Measurements from ENCODE around the gene GMFB. TPM values are rescaled to one million over a fixed set of nuclear protein-coding genes. Genes with fewer than 3 reads are reported as not detected.

The GMFB gene
- total and polyA plus RNA-seq, 2 experiments from 2014 or later = 56.5 to 88.3 TPM

- Histone ChIP-seq H3K79me2 (replicated peaks; ENCODE audit: insufficient read depth) (peaks cover 94% of the 10 kb centered on the region), H3F3A (replicated peaks; ENCODE audit: low read depth) (no peaks in the 10 kb centered on the region), H3K4me1 (ENCODE audit: insufficient read depth) (no peaks in the 10 kb centered on the region), H3K27ac (ENCODE audit: low read depth) (no peak overlapping the region), H3K4me2 (no peak overlapping the region), H4K20me1 (replicated peaks; ENCODE audit: insufficient read depth) (peaks cover 10% of the 10 kb centered on the region; the same call in 1 of the 2 replicates), H3K36me3 (ENCODE audit: insufficient read depth) (no peaks in the 10 kb centered on the region), H3K9me2 (ENCODE audit: insufficient read depth) (no peaks in the 10 kb centered on the region), H3K4me3 (no peak overlapping the region), H3K27me3 (ENCODE audit: insufficient read depth) (no peaks in the 10 kb centered on the region), H2AFZ (no peak overlapping the region)
- Mint-ChIP-seq H3K4me1 (peaks cover 4% of the 10 kb centered on the region; the same call in 2 of the 3 replicates), H3K4me3 (no peak overlapping the region), H3K27ac (no peak overlapping the region), H3K36me3 (ENCODE audit: low read depth) (peaks cover 37% of the 10 kb centered on the region), H3K27me3 (ENCODE audit: insufficient read depth, low read depth, poor library complexity) (peaks cover 4% of the 10 kb centered on the region), H3K9me3 (peaks cover 9% of the 10 kb centered on the region)
- DNase-seq (ENCODE audit: low spot score) (no peak), ATAC-seq (no peak)
- TF ChIP-seq ZNF331 (CRISPR knock-in tag; IDR thresholded peaks at IDR 0.05; ENCODE audit: low read depth) (no peak), ETS1 (IDR thresholded peaks at IDR 0.05) (no peak), CTCF (conservative IDR thresholded peaks at IDR 0.05; ENCODE audit: low read depth in 2 of 2) (no peak), STAT1 (IDR thresholded peaks at IDR 0.05; ENCODE audit: unreplicated experiment) (no peak), NANOG (IDR thresholded peaks at IDR 0.05; ENCODE audit: borderline replicate concordance) (no peak), POLR2AphosphoS5 (IDR thresholded peaks at IDR 0.05; ENCODE audit: low read depth) (no peak)
Measured at GRCh38 chr14:54516709-54517108, 27.9 kb upstream of the GMFB start.

GRCh38 chr14:54515670-54516069 is 26.9 kb upstream of the GMFB start:
- H3F3A ChIP-seq (replicated peaks; ENCODE audit: low read depth) = no peaks in the 10 kb centered on the region
- Mint-ChIP-seq H3K27ac (no peak overlapping the region), H3K9me3 (peaks cover 9% of the 10 kb centered on the region), H3K4me3 (no peak overlapping the region), H3K27me3 (ENCODE audit: insufficient read depth, low read depth, poor library complexity) (peaks cover 4% of the 10 kb centered on the region), H3K4me1 (peaks cover 9% of the 10 kb centered on the region), H3K36me3 (ENCODE audit: low read depth) (peaks cover 37% of the 10 kb centered on the region)
- no peaks in the 10 kb centered on the region for H3K36me3 ChIP-seq (ENCODE audit: insufficient read depth)
- H3K4me3 ChIP-seq = no peak overlapping the region
- no peak overlapping the region for H3K27ac ChIP-seq (ENCODE audit: low read depth)
- DNase-seq (ENCODE audit: low spot score) (no peak), ATAC-seq (no peak)
- no peaks in the 10 kb centered on the region for H3K27me3 ChIP-seq (ENCODE audit: insufficient read depth)
- peaks cover 94% of the 10 kb centered on the region for H3K79me2 ChIP-seq (replicated peaks; ENCODE audit: insufficient read depth)
- H2AFZ ChIP-seq = no peak overlapping the region
- no peak overlapping the region for H3K4me2 ChIP-seq
- TF ChIP-seq CTCF (conservative IDR thresholded peaks at IDR 0.05; ENCODE audit: low read depth in 2 of 2) = no peak
- no peaks in the 10 kb centered on the region for H3K9me2 ChIP-seq (ENCODE audit: insufficient read depth)
- H3K4me1 ChIP-seq (ENCODE audit: insufficient read depth) = peaks cover 7% of the 10 kb centered on the region
- 0 out of 2 replicates have a peak, but pooled peaks cover 10% of the 10 kb centered on the region for H4K20me1 ChIP-seq (replicated peaks; ENCODE audit: insufficient read depth)

All from GM23338 (cell line).